Activated naive CD4-positive, alpha-beta T cell treated with anti-CD3 and anti-CD28 coated beads, Interleukin-2, amount 50 U/mL, for 24 hours (primary cell): ENCODE measurements around the gene SPINK4.
A peak's percentile ranks its signal among the peaks of the same experiment; 100 is the strongest.

Experiments used
- H3K27ac Mint-ChIP-seq: one replicate; pipeline ENCODE4 v1.8.0; 2021; ENCODE audit warnings: mild to moderate bottlenecking, mixed read lengths
- H3K27me3 Mint-ChIP-seq: one replicate; pipeline ENCODE4 v1.8.0; 2021; ENCODE audit warnings: mixed read lengths
- H3K36me3 Mint-ChIP-seq: one replicate; pipeline ENCODE4 v1.8.0; 2021; ENCODE audit warnings: mixed read lengths
- H3K4me1 Mint-ChIP-seq: one replicate; pipeline ENCODE4 v1.8.0; 2021; ENCODE audit warnings: mixed read lengths
- H3K4me3 Mint-ChIP-seq: one replicate; pipeline ENCODE4 v1.8.0; 2021; ENCODE audit warnings: mild to moderate bottlenecking, mixed read lengths
- H3K9me3 Mint-ChIP-seq: one replicate; pipeline ENCODE4 v1.8.0; 2021; ENCODE audit warnings: mixed read lengths

The SPINK4 gene

GRCh38 chr9:33290247-33291030 lies 50.5 kb downstream of the SPINK4 start, which contains the start of gene NFX1:
Gene NFX1, plus strand, starts transcription at chr9:33290516. Its CDS starts 57 bp downstream, at chr9:33290573.
- H3K4me1 Mint-ChIP-seq = peaks cover 68% of the 10 kb centered on the region
- H3K9me3 Mint-ChIP-seq = no peaks in the 10 kb centered on the region
- peak within 1 kb of the TSS; percentile 99 for H3K27ac Mint-ChIP-seq
- H3K4me3 Mint-ChIP-seq = peak within 1 kb of the TSS; percentile 95
- H3K27me3 Mint-ChIP-seq = no peaks in the 10 kb centered on the region
- H3K36me3 Mint-ChIP-seq = peaks cover 22% of the 10 kb centered on the region

GRCh38 chr9:33291031-33291397 lies 51.0 kb downstream of the SPINK4 start:
- Mint-ChIP-seq H3K27me3 (no peaks in the 10 kb centered on the region), H3K4me1 (peaks cover 74% of the 10 kb centered on the region), H3K9me3 (no peaks in the 10 kb centered on the region), H3K36me3 (peaks cover 24% of the 10 kb centered on the region), H3K4me3 (peak overlapping the region; percentile 95), H3K27ac (peak overlapping the region; percentile 99)

GRCh38 chr9:33291901-33292300 lies 51.9 kb downstream of the SPINK4 start:
- H3K9me3 Mint-ChIP-seq = no peaks in the 10 kb centered on the region
- H3K4me3 Mint-ChIP-seq = peak overlapping the region; percentile 95
- no peaks in the 10 kb centered on the region for H3K27me3 Mint-ChIP-seq
- peaks cover 31% of the 10 kb centered on the region for H3K36me3 Mint-ChIP-seq
- H3K4me1 Mint-ChIP-seq = peaks cover 80% of the 10 kb centered on the region
- peak overlapping the region; percentile 53 for H3K27ac Mint-ChIP-seq

- Mint-ChIP-seq H3K9me3 (no peaks in the 10 kb centered on the region), H3K4me3 (peak overlapping the region; percentile 95), H3K27me3 (no peaks in the 10 kb centered on the region), H3K27ac (no peak overlapping the region), H3K4me1 (peaks cover 83% of the 10 kb centered on the region), H3K36me3 (peaks cover 40% of the 10 kb centered on the region)
Observed at GRCh38 chr9:33293782-33294181, 53.8 kb downstream of the SPINK4 start.

DNA sequence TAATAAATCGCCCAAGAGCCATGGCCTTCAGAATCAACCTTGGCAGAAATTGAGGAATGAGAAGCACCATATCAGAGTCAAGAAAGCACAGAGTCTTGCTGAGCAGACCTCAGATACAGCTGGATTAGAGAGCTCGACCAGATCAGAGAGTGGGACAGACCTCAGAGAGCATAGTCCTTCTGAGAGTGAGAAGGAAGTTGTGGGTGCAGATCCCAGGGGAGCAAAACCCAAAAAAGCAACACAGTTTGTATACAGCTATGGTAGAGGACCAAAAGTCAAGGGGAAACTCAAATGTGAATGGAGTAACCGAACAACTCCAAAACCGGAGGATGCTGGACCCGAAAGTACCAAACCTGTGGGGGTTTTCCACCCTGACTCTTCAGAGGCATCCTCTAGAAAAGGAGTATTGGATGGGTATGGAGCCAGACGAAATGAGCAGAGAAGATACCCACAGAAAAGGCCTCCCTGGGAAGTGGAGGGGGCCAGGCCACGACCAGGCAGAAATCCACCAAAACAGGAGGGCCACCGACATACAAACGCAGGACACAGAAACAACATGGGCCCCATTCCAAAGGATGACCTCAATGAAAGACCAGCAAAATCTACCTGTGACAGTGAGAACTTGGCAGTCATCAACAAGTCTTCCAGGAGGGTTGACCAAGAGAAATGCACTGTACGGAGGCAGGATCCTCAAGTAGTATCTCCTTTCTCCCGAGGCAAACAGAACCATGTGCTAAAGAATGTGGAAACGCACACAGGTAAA lies 54.9 kb downstream of the SPINK4 start:
- peak overlapping the region; percentile 69 for H3K27ac Mint-ChIP-seq
- no peaks in the 10 kb centered on the region for H3K27me3 Mint-ChIP-seq
- H3K36me3 Mint-ChIP-seq = peaks cover 43% of the 10 kb centered on the region
- H3K9me3 Mint-ChIP-seq = no peaks in the 10 kb centered on the region
- H3K4me3 Mint-ChIP-seq = peak overlapping the region; percentile 64
- peaks cover 92% of the 10 kb centered on the region for H3K4me1 Mint-ChIP-seq

DNA sequence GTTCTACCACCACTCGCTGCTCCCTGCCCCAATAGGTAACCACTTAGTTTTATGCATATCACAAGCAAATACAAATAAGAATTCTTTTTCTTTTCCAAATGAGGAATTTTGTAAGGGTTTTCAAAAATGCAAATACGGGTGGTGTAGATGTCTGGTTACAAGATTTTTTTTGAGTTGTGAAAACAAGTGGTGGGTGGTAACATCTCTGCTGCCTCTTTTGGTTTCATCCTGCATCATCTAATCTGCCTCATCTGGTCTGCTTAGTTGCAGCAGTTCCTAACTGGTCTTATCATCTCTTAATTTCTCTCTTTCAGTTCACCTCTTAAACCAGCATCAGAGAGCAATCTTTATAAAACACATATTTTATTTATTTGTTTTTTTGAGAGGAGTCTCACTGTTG lies 55.6 kb downstream of the SPINK4 start:
- peaks cover 43% of the 10 kb centered on the region for H3K36me3 Mint-ChIP-seq

GRCh38 chr9:33297432-33297831 lies 57.5 kb downstream of the SPINK4 start:
- Mint-ChIP-seq H3K4me1 (peaks cover 83% of the 10 kb centered on the region), H3K27ac (peak overlapping the region; percentile 86), H3K9me3 (no peaks in the 10 kb centered on the region), H3K4me3 (peak overlapping the region; percentile 70), H3K36me3 (peaks cover 39% of the 10 kb centered on the region), H3K27me3 (no peaks in the 10 kb centered on the region)

More for the DNA sequence above, 55.6 kb downstream of the SPINK4 start:
- H3K9me3 Mint-ChIP-seq = no peaks in the 10 kb centered on the region
- peak overlapping the region; percentile 81 for H3K27ac Mint-ChIP-seq
- peak overlapping the region; percentile 60 for H3K4me3 Mint-ChIP-seq
- H3K4me1 Mint-ChIP-seq = peaks cover 93% of the 10 kb centered on the region
- H3K27me3 Mint-ChIP-seq = no peaks in the 10 kb centered on the region
